Renal cortical epithelial cell (primary cell): Measurements from ENCODE around the gene AOPEP. TPM values are rescaled to one million over a fixed set of nuclear protein-coding genes. Genes with fewer than 3 reads are reported as not detected.

Experiments used
- DNase-seq: peaks from one replicate; pipeline ENCODE4 v3.0.0-alpha.2; 2011; ENCODE audit warnings: low read depth
- total RNA-seq: library from RNA; depleted of rRNA; stranded (reverse); fragments of >200 nt; gene quantifications from 2 replicates; pipeline ENCODE4 v1.2.3, GENCODE V29; 2014

The AOPEP gene
- total RNA-seq, 1 donor from 2014 or later = 133 TPM

- no peak for DNase-seq
Measured at GRCh38 chr9:95060234-95060633, 333.7 kb downstream of the AOPEP start.

DNA sequence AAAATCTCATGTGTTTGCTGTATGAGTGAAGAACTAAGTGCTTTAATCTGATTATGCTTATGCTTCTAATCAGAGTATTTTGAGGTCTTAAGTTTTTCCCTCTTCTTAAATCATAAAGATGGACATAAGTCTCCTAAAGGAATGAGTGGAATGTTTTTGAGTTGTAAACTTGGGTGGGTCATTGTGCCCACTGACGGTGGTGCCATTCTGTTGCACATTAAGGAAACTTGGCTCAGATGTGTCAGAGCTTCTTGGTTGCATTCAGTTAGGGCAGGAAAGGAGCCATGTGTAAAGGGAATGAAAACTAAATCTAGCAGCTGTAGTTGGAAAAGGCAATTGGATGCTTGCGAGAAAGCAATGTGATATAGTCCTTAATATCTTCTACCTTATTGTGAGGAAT is 334.4 kb downstream of the AOPEP start:
- DNase-seq = no peak

- DNase-seq = no peak
Measured at GRCh38 chr9:95061916-95062595, 335.6 kb downstream of the AOPEP start.

- DNase-seq = no peak
Measured at GRCh38 chr9:95062596-95063065, 336.1 kb downstream of the AOPEP start.

DNA sequence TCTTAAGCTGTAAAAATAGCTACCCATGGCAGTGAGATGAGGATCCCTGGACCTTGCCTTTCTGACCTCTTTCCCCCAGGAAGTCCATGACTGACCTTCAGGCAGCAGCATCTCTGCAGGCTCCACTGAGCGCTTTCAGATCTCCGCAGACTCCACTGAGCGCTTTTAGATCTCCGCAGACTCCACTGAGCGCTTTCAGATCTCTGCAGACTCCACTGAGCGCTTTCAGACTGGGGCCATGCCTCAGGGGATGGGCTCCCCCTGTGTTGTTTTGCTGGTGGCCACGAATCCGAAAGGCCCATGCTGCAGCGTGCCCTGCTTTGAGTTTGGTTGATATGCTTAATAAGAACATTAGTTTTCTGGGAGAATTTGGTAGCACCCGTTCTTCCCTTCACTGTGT is 336.8 kb downstream of the AOPEP start:
- no peak for DNase-seq

DNA sequence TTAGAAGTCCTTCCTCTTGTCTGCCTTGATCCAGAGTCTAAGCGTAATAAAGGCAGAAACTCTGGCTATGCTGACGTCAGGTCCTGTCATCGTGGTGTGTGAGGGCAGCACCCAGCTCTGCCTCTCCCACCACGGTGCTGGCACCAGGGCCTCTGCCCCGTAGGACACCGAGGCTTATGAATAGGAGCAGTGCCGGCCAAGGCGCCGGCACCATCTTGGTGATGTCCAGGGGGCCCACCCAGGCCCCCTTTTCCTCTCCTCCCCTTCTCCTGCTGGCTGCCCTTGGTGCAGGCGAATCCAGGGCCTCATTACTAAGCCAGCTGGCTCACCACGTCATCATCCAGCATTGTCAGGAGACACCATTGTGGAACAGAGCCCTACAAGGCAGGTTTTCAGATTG is 338.7 kb downstream of the AOPEP start:
- no peak for DNase-seq

DNA sequence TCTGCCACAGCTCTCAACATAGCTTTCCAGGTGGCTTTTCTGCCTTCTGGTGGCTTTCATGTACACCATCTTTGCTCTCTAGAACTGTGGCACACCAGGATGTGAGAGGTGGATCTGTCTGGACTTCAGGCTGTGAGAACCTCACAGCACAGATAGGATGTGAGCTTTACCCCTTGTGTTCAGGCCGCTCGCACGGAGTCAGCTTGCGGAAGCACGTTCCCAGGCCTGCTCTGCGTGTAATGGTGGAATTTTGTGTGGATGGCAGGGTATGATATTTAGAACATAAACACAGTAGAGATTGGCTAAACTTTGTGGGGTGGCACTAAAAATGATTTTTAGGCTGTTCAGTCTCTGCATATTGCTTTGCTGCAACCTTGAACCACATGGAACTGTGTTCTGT is 340.6 kb downstream of the AOPEP start:
- DNase-seq = no peak

DNA sequence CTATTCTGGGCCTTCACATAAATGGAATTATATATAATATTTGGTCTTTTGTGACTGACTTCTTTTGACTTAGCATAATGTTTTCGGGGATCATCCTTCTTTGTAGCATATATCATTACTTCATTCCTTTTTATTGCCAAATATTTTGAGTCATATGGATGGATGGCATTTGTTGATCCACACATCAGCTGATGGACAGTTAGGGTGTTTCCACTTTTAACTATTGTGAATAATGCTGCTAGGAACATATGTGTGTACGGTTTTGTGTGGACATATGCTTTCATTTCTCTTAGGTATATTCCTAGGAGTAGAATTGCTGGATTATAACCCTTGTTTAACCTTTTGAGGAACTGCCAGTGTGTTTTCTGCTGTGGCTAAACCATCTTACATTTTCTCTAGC is 341.4 kb downstream of the AOPEP start:
- no peak for DNase-seq

DNA sequence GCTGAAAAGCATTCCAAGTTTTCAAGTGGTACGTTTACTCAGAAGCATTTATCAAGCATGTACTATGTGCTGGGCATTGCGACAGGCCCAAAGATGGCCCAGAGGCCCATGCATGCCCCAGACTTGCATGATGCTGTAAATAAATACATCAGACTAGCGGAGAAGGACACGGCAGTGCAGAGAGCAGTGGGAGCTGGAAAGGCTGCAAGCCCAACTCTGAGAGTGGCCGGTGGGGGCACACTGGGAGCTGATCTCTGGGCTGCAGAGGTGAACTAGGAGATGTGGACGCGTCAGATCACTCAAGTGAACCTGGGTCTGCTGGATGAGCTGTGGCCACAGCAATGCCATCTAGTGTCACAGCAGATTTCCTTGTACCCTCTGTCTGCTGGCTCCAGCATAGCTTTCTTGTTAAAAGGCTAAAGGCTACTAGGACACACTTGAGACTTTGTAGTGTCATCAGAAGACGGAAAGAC is 344.1 kb downstream of the AOPEP start:
- DNase-seq = no peak

DNA sequence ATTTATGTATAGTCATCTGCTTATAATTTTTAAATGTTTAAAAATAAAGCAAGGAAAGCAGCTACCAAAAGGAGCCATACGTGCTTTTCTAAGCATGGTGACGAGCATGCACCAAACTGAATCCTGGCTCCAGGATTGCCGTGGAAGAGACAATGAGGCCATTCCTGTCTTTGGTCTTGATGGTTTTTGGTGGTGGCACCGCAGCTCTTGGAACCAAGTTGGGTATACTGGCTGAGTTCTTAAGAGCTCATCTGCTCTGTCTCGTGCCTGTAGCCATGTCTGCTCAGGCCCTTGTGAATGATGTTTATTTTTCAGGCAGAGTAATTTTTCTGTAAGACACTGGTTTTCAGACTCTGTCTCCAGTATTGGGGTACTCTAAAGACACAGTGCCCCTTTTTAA is 345.0 kb downstream of the AOPEP start:
- DNase-seq = no peak

DNA sequence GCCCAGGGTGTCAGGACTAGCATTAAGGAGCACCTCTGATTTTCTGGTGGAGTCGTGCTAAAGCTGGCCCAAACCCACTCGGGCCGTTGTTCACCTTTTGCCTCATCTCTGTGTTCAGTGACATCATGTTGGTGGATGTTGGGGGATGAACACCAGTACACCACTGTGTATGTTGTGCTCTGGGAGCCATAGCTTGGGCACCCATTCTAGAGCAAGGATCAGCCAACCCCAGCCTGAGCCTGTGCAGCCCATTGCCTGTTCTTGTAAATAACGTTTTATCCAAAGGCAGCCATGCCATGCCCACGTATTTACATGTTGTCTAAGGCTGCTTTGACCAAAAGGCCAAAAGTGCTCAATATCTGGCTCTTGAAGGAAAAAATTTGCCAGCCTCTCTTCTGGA is 345.4 kb downstream of the AOPEP start:
- DNase-seq = no peak

DNA sequence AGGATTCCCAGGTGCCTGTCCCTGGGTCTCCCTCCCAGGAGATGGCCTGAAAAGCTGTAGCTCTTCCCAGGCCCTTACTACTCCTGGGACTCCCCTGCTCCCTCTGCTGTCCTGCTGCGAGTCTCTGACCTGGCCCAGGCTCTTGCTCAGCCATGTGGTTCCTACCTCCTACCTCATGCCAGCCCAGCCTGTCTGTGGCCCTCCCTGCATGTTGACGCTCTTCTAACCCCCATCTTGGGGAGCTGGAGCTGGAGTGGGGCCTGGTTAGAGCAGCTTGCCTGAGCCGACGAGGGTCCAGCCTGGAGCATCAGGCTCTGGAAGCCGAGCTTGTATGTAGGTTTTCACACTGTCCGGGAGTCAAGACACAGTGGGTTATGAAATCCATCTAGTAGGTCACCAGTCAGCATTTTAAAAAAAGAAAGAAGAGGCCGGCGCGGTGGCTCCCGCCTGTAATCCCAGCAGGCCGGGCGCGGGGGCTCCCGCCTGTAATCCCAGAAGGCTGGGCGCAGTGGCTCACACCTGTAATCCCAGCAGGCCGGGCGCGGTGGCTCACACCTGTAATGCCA is 346.6 kb downstream of the AOPEP start:
- no peak for DNase-seq

DNA sequence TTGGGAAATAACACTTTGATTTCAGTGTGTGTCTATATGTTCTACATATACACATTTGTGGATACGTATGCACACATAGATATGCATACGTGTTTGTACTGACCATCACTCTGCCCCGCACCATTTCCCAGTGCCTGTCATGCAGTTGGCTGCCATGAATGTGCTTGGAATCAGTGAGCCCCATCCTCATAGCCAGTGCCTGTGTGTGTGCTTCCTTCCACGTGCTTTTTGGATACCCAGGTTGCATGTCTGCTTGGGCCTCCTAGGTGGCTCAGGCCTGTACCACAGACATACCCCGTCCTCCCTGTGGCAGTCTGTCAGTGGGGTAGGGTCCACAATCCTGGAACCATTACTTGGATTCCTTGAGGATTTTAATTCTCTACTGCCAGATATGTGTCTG is 347.4 kb downstream of the AOPEP start:
- DNase-seq = no peak

DNA sequence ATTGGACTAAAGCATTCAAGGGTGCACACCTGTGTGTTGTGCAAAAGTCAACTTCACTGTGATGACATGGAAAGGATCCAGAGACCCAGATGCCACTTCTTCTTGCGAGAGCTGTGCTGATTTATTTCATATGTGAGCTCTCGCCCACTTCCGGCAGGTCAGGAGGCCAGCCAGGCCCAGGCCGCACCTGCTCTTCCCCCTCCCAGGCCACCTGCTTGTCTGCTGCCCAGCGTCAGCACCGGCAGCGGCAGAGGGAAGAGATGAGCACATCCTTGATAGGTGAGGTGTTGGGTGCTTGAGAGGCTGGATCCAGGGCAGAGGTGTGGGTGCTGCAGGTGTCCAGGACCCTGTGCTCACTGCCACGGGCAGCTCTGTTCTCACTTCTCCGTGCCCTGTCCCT is 348.1 kb downstream of the AOPEP start:
- no peak for DNase-seq

- DNase-seq = no peak
Measured at GRCh38 chr9:95075700-95076099, 349.2 kb downstream of the AOPEP start.

DNA sequence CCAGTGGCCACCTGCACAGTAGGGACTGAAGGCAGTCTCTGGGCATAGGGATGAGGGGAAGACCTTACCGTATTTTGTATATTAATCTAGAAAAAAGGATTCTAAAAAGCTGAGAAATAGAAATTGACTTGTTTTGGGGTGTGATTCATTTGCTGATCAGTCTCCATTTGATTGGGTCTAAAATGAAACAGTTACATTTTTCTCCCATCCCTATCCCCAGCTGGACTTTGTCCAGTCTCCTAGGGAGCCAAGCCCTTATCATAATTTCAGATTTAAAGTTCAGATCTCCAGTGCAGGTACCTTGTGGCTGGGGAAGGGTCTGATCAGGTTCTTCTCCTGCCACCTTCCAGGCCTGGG is 350.2 kb downstream of the AOPEP start:
- DNase-seq = no peak

DNA sequence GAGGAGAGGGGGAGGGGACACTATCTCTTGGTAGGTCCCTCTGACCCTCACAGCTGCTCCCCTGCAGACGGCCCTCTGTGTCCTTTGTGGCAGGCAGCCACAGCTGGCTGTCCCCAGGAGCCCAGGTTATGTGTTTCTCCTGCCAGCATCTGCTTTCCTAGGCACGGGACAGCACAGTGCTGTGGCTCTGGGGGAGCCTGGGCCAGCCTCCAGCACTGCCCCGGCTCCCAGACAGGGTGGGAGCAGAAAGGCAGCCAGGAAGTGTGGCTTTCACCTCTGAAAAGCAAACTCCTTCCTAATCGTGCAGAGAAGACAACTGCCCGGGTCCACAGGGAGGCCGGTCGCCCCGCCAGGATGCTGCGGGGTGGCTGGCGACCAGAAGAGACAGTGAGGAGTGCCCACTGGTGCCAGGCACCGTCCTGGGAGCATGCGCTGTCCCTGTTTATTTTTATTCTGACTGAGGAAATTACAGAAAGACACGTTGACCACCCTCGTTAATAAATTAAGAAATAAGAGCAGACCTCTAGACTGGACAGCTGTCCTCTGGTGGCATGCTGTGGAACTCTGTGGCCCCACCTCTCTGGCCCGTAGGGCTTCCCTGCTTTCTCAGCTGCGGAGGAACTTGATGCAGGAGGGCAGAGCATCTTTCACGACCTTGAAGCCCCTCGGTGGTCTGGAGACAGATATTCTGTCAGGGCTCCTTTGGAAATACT is 350.7 kb downstream of the AOPEP start:
- no peak for DNase-seq

- no peak for DNase-seq
Measured at GRCh38 chr9:95077766-95078370, 351.4 kb downstream of the AOPEP start.

GRCh38 chr9:95078511-95078910 is 352.0 kb downstream of the AOPEP start:
- no peak for DNase-seq

DNA sequence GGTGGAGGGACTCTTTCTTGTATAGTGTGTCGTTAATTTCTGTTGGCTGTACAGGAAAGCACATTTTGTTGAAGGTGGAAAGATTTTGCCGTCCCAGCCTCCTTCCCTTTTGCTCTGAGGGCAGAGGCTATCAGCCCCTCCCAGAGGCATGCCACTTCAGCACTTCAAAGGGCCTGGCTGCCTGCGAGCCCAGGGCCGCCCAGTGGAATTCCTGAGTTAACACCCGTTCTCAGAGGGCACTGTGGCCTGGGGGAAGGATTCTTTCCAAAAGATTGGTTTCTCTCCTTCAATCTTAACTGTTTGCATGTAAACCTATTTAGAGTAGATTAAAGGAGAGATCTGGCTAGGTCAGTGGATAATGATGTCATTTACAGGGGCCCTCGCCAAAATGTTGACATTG is 352.4 kb downstream of the AOPEP start:
- no peak for DNase-seq

- DNase-seq = no peak
Measured at GRCh38 chr9:95079461-95079860, 353.0 kb downstream of the AOPEP start.

DNA sequence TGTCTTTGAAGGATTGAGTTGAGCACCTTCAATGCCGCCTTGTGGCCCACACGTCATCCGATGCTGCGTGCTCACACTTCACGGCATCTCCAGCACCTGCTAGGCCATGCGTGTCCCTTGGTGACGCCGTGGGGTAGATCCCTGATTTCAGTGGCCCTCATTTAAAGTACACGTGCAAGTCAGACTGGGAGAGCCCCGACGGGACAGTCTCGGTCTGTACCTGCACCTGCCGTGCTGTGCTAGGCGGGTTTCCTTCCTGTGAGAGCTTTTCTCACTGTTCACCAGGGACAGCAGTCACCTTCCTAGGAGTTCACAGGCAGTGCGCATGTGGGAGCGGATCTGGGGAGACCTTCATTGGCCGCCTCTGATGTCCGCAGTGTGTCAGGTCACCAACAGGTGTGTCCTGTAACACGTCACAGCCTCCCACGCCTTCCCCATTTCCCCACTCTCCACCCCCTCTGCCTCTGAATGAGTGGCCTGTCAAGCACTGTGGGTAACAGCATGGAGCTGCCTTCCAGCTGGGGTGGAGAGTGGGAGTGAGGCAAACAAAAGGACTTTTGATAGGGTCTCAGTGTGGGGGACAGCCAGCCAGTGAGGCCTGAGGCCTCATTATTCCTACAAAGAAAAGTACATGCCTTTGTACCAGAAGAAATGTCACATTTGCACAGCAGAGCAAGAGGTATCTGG is 354.6 kb downstream of the AOPEP start:
- DNase-seq = no peak
